HG03520 (cell line): ENCODE data around the gene KLHL21.
"Not testable (repeated sequence)": the region's sequence is repeated elsewhere in the genome, so short reads cannot be mapped to it uniquely, and the experiment has no call there.

Experiments used
- ATAC-seq: cut with Tn5 transposase; IDR thresholded peaks from one replicate; pipeline ENCODE4 v1.9.1; 2021; ENCODE audit warnings: mild to moderate bottlenecking, moderate library complexity; ENCODE audit not compliant: unreplicated experiment

KLHL21 gene

GRCh38 chr1:6600410-6601048, 2.1 kb downstream of the KLHL21 start:
- no peak for ATAC-seq

GRCh38 chr1:6599991-6600390, 2.7 kb downstream of the KLHL21 start:
- ATAC-seq: not testable (repeated sequence)

GRCh38 chr1:6599141-6599975, 3.3 kb downstream of the KLHL21 start:
- no peak for ATAC-seq

GRCh38 chr1:6597777-6598131, 4.9 kb downstream of the KLHL21 start:
- no peak for ATAC-seq

GRCh38 chr1:6596886-6597776, 5.5 kb downstream of the KLHL21 start:
- no peak for ATAC-seq

GRCh38 chr1:6596351-6596750, 6.3 kb downstream of the KLHL21 start:
- no peak for ATAC-seq

- no peak for ATAC-seq
These were observed 7.5 kb downstream of the KLHL21 start for GRCh38 chr1:6594977-6595740.

GRCh38 chr1:6593810-6594209, 8.9 kb downstream of the KLHL21 start:
- ATAC-seq: no peak

- ATAC-seq: no peak
These were observed 9.6 kb downstream of the KLHL21 start for GRCh38 chr1:6592865-6593593.

- no peak for ATAC-seq
These were observed 10.2 kb downstream of the KLHL21 start for GRCh38 chr1:6592441-6592840.

GRCh38 chr1:6591644-6592043, 11.0 kb downstream of the KLHL21 start:
- no peak for ATAC-seq

GRCh38 chr1:6591222-6591621, 11.4 kb downstream of the KLHL21 start:
- ATAC-seq: no peak

- ATAC-seq: no peak
These were observed 12.6 kb downstream of the KLHL21 start for GRCh38 chr1:6590046-6590445.

- ATAC-seq: no peak
These were observed 13.7 kb downstream of the KLHL21 start for GRCh38 chr1:6588893-6589520.

- ATAC-seq: no peak
These were observed 14.4 kb downstream of the KLHL21 start for GRCh38 chr1:6588128-6588892.

GRCh38 chr1:6587261-6588005, 15.2 kb downstream of the KLHL21 start:
- ATAC-seq: no peak

- no peak for ATAC-seq
These were observed 16.3 kb downstream of the KLHL21 start for GRCh38 chr1:6586404-6586816.

GRCh38 chr1:6585841-6586240, 16.8 kb downstream of the KLHL21 start:
- no peak for ATAC-seq
